Activated naive CD4-positive, alpha-beta T cell treated with anti-CD3 and anti-CD28 coated beads, Interleukin-2, amount 50 U/mL, for 72 hours (primary cell): Measurements from ENCODE around the gene WDR93. TPM values are rescaled to one million over a fixed set of nuclear protein-coding genes. Genes with fewer than 3 reads are reported as not detected.

Experiments used
- ATAC-seq, 2 donors: fragments of 150-1000 bp; cut with Tn5 transposase; 2 replicates each; pipeline ENCODE4 v1.10.0; 2021; ENCODE audit warnings: mild to moderate bottlenecking in 2 of 2, moderate library complexity in 2 of 2
- DNase-seq, 2 donors: peaks; one replicate each; pipeline ENCODE4 v3.0.0; 2021 to 2022; ENCODE audit warnings: low spot score in 2 of 2
- H3K27ac Mint-ChIP-seq, 2 donors: one replicate each; pipeline ENCODE4 v1.8.0; 2022; ENCODE audit warnings: mild to moderate bottlenecking in 2 of 2, mixed read lengths in 2 of 2
- H3K36me3 Mint-ChIP-seq, 2 donors: one replicate each; pipeline ENCODE4 v1.8.0; 2022; ENCODE audit warnings: mixed read lengths in 2 of 2
- H3K9me3 Mint-ChIP-seq, 2 donors: one replicate each; pipeline ENCODE4 v1.8.0; 2022; ENCODE audit warnings: mixed read lengths in 2 of 2
- total RNA-seq, 2 donors: library from RNA; stranded (reverse); gene quantifications; one replicate each; pipeline ENCODE4 v1.2.3, GENCODE V29; 2022

Gene WDR93
- total RNA-seq, 2 donors from 2014 or later = not detected

DNA sequence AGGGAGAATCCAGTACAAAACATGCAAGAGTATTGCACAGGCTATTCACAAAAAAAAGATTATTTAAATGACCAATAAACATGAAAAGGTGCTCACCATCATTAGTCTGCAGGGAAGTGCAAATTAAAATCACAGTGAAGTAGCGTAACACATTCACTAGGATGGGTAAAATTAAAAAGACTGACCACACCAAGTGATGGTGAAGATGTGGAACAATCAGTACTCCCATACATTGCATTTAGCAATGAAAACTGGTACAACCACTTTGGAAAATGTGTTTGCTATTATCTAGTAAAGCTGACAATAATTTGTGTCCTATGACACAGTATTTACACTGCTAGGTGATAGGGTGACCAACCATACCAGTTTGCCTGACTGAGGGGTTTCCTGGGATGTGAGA lies 34.0 kb downstream of the WDR93 start:
- no peaks in the 10 kb centered on the region for H3K9me3 Mint-ChIP-seq
- H3K27ac Mint-ChIP-seq = no peak overlapping the region
- DNase-seq (no peak), ATAC-seq (no peak)
- no peaks in the 10 kb centered on the region for H3K36me3 Mint-ChIP-seq

DNA sequence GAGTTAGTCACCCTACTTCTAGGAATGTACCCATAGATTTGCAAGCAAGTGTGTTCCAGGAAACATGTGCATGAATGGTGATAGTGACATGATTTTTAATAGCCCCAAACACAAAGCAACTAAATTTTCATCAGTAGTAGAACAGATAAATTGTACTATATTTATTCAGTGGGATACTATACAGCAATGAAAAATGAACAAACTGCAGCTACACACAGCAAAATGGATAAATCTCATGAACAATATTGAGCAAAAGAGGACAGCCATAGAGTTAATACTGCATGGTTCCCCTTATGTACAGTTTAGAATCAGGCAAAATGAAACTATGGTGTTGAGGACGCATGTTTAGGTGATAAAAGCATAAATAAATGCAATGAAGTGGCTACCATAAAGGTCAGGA lies 34.5 kb downstream of the WDR93 start:
- no peaks in the 10 kb centered on the region for H3K36me3 Mint-ChIP-seq
- ATAC-seq (no peak), DNase-seq (no peak)
- no peak overlapping the region for H3K27ac Mint-ChIP-seq
- H3K9me3 Mint-ChIP-seq = no peaks in the 10 kb centered on the region

DNA sequence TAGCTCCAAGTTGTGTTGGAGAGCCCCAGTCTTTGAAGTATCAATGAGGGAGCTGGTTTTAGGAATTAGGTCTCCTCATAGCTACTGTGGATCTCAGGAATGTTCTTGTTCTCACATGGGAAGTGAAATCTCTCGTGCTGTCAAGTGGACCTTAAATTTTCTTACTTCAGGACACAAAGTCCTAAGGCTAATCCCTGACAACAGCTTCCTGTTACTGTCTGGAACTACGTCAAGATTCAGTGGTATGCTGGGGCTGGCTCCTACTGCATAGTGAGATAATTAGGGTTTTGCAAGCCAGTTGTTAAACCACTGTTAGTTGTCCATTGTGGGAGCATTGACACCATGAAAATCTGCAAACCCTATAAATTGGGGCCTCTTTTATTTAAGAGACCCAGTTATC lies 37.6 kb downstream of the WDR93 start:
- H3K9me3 Mint-ChIP-seq = no peaks in the 10 kb centered on the region
- DNase-seq (no peak), ATAC-seq (no peak)
- no peak overlapping the region for H3K27ac Mint-ChIP-seq
- no peaks in the 10 kb centered on the region for H3K36me3 Mint-ChIP-seq

DNA sequence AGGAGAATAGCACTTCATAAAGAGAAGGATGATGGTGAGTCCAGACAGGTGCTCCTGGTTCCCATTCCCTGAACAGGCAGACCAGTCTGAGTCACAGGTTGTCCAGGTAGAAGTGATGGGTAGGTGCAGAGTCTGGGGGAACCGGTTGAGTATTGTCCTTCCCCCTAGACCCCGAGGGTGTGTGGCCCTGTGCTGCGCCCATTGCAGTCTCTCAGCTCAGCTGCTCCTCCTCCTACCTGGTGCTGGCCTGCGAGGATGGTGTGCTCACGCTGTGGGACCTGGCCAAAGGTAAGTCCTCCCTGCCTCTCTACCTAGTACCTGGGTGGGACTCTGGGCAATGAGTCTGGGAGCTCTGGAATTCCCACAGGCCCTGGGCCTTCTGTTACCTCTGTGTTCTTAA lies 40.7 kb downstream of the WDR93 start:
- Mint-ChIP-seq H3K36me3 (no peaks in the 10 kb centered on the region), H3K9me3 (no peaks in the 10 kb centered on the region), H3K27ac (no peak overlapping the region)
- no peak for ATAC-seq
- no peak for DNase-seq

DNA sequence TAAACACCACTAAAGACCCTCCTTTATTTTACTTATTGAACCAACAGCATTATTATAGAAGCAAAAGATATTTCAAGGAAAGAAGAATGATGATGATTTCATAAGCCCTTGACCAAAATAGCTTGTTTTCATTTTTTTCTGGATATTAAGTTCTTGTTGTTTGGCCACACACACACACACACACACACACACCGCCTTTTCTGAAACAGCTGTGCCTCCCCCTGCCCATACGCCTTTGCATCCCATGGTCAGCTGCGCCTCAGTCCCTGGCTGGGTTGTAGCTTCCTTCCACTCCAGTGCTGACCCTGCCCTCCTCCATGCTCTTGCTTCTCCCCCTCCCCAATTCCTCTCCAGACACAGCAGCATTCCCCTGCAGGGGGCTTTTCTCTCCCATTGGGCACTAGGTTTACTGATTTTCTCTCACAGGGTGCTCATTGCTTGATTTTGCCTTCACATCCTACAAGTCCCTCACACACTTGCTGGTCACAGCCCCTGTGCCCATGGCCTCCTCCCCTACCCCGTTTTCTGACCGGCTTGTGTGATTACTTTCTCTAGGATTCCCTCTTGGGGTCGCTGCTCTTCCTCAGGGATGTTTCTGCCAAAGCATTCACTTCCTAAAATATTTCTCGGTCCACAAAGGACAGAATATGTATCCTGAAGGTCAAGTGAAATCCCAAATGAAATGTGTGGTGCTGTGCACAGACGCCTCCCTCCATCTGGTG lies 42.0 kb downstream of the WDR93 start:
- Mint-ChIP-seq H3K27ac (no peak overlapping the region), H3K36me3 (no peaks in the 10 kb centered on the region), H3K9me3 (no peaks in the 10 kb centered on the region)
- ATAC-seq = no peak
- no peak for DNase-seq

DNA sequence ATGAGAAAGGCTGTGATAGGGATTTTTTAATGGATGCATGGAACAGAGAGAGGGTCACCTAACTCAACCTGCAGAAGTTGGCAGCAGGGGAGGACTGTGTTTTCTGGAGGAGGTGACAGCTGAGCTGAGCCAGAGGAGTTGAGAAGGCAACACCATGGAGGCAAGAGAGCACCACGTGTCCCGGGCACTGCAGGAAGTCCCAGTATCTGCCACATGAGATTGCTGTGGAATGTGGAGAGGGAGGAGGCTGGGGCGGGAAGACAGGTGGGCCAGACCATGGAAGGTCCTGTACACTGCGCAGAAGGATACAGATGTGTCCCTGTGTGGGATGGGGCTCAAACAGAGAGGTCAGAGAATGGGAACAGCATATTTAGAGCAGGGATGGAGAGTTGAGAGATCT lies 45.2 kb downstream of the WDR93 start:
- no peak for ATAC-seq
- Mint-ChIP-seq H3K36me3 (no peaks in the 10 kb centered on the region), H3K9me3 (no peaks in the 10 kb centered on the region), H3K27ac (no peak overlapping the region)
- no peak for DNase-seq

DNA sequence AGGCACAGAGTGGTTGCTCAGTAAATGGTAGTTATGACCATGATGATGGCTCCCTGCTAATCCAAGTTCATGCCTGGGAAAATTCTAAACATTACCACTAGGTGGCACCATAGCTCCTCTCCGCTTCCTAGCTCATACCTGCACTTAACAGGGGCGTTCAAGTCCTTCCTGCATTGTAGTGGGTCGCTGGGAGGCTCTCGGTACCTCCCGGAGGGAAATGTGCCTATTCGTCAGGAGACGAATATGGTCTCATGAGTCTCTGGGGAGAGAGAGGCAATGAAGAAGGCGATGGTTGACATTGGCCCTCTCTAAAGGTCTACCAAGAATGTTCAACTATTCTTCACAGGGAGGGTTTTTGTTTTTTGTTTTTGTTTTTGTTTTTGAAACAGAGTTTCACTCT lies 49.5 kb downstream of the WDR93 start:
- peak in 1 of 2 donors; percentile 66 for DNase-seq
- no peaks in the 10 kb centered on the region for H3K36me3 Mint-ChIP-seq

DNA sequence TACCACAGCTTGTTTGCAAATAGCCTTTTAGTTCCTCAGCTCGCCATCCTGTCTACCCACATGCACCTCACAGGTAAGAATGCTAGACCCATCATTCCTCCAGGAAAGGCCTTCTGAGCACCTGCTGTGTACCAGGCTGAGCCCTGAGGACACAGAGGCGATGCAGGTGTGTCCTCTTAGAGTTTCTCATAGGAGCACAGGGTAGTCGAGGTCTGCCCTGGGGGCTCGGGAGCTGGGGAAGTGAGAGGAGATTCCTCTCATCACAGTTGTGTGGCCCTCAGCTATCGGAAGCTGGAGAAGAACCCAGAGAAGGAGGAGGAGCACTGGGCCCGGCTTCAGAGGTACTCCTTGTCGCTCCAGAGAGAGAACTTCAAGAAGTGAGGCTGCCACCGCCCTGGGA lies 52.4 kb downstream of the WDR93 start:
- ATAC-seq = no peak
- Mint-ChIP-seq H3K9me3 (no peaks in the 10 kb centered on the region), H3K36me3 (no peaks in the 10 kb centered on the region), H3K27ac (no peak overlapping the region)
- DNase-seq = no peak

More for the DNA sequence above, 49.5 kb downstream of the WDR93 start:
- no peak overlapping the region for H3K27ac Mint-ChIP-seq
- H3K9me3 Mint-ChIP-seq = no peaks in the 10 kb centered on the region
- peak; percentile 84 to 92 for ATAC-seq

DNA sequence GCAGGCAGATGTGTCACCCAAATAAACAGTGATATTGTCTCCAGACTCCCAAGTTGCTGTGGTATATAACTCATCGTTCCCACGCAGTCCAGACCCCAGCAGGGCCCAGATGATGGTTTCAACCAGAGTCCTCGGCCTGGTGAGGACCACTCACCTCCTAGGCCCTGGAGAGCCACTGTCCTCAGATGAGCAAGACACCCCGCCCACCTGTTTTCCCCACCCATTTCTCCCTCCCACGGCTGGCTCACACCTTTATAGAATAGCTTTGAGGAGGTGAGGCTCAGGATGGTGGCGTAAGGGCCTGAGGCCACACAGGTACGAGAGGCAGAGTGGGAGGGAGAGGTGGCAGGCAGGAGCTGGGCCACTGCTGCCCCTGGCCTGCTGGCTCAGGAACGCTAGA lies 53.0 kb downstream of the WDR93 start:
- DNase-seq (no peak), ATAC-seq (no peak)
- no peak overlapping the region for H3K27ac Mint-ChIP-seq
- H3K9me3 Mint-ChIP-seq = no peaks in the 10 kb centered on the region
- no peaks in the 10 kb centered on the region for H3K36me3 Mint-ChIP-seq

DNA sequence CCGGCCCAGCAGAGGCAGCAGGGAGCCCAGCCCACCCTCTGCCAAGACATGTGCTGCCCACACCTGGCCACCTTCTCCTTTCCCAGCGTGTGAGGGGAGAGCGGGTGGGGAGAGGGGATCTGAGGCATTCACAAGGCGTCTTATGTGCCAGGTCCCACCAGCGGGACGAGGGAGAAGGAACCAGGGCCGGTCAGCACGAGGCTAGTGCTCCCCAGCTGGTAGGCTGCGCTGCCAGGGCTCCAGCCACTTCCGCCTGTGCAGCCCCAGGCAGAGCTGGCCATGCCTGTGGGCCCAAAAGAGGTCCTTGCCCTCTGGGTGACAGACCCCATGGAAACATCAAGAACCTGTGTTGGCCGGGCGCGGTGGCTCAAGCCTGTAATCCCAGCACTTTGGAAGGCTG lies 54.5 kb downstream of the WDR93 start:
- H3K27ac Mint-ChIP-seq = peak overlapping the region; percentile 23 to 44
- H3K36me3 Mint-ChIP-seq = peaks cover 0 to 4% of the 10 kb centered on the region in 2 donors
- ATAC-seq (no peak), DNase-seq (no peak)
- H3K9me3 Mint-ChIP-seq = no peaks in the 10 kb centered on the region

DNA sequence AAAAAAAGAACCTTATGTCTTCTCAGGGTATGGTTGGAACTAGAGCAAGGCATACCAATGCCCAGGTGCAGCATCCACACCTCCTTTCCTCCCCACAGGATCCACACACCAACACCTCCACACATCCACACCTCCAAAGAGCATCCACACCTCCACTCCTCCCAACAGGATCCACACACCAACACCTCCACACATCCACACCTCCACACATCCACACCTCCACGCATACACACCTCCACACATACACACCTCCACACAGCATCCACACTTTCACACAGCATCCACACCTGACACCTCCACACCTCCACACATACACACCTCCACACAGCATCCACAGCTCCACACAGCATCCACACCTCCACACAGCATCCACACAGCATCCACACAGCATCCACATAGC lies 55.2 kb downstream of the WDR93 start:
- no peaks in the 10 kb centered on the region for H3K9me3 Mint-ChIP-seq

DNA sequence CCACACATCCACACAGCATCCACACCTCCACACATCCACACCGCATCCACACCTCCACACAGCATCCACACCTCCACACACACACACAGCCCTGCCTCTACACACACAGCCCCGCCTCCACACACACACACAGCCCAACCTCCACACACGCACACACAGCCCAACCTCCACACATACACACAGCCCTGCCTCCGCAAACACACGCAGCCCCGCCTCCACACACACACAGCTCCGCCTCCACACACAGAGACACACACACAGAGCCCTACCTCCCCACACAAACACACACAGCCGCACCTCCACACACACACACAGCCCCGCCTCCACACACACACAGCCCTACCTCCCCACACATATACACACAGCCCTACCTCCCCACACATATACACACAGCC lies 55.8 kb downstream of the WDR93 start:
- Mint-ChIP-seq H3K27ac (no peak overlapping the region), H3K36me3 (peaks cover 0 to 4% of the 10 kb centered on the region in 2 donors), H3K9me3 (no peaks in the 10 kb centered on the region)
- no peak for ATAC-seq
- no peak for DNase-seq

More for the DNA sequence above, 55.2 kb downstream of the WDR93 start:
- DNase-seq (no peak), ATAC-seq (no peak)
- Mint-ChIP-seq H3K36me3 (peaks cover 0 to 4% of the 10 kb centered on the region in 2 donors), H3K27ac (no peak overlapping the region)

DNA sequence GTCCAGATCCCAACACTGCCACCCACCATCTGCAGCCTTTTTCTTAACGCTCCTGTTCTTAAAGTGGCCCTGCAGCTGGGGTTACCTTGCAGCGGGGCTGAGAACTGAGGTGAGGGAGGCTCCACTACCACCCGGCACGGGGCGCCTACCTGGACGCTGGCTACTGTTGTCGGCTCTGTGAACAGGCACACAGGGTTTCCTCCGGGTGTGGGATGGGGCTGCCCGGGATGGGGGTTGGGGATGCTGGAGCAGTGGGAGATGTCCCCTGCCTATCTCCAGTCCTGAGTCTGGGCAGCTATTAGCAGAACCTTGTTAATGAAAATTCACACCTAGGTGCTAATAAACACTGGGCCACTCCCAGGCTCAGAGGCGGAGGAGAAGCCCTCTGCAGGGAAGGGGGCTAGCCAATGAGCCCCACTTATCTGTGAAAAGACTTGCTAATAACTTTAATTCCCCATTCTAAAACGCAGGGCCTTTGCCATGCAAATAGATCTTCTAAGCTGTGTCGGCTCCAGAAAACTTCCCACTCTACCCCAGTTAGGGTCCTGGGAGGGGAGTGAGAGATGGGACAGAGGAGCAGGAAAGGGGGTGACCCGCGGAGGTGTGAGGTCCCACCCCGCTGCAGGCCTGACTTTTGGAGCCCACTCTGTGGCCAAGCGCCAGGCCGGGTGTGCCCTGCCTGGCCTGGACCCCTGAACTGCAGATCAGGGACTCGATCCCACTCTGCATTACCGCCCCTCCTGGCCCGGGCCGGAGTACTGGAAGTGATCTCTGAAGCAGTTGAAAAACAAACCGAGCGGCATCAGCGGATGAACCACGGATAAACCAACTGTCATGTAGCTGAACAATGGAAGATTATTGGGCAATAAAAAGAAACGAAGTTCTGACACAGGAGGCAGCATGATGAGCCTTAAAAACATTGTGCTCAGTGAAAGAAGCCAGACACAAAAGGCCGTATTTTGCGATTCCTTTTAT lies 57.4 kb downstream of the WDR93 start:
- H3K27ac Mint-ChIP-seq = no peak overlapping the region
- H3K9me3 Mint-ChIP-seq = no peaks in the 10 kb centered on the region
- peaks cover 0 to 4% of the 10 kb centered on the region in 2 donors for H3K36me3 Mint-ChIP-seq
- no peak for DNase-seq
- ATAC-seq = no peak

DNA sequence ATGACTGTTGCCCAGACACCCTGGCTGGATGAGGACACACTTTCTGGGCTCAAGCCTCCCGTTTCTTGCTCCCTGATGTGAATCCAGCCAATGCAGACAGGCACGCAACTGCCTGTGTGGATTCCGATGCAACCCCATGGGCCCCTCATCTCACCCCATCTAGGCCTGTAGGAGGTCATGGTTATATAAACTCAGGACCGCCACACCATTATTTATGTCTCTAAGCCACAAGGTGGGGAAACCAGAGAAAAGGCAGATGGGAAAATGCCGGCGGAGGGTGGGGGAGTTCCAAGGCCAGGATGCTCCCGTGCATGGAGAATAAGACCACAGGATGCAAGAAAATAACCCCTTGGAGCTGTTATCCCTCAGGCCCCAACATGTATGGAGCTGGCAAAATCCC lies 58.4 kb downstream of the WDR93 start:
- Mint-ChIP-seq H3K9me3 (no peaks in the 10 kb centered on the region), H3K36me3 (peaks cover 0 to 4% of the 10 kb centered on the region in 2 donors), H3K27ac (peak overlapping the region in 1 of 2 donors; percentile 74)
- ATAC-seq (no peak), DNase-seq (no peak)

DNA sequence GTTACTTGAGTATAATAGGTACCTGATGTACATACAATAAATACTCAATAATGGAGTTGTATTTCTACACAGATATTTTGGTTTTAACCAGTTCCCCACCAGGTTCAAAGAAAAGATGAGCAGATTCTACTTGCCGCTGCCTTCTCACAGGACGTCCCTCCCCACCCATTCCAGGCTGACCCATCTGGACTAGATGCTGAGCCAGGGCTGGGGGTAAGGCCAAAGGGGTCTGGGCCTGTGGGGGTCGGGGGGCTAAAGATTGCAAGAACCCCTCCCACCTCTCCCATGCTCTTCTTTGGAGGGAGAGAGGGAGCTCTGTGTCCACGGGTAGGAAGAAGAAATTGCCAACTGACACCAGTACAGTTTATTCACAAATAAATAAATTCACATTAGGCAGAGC lies 58.9 kb downstream of the WDR93 start:
- H3K36me3 Mint-ChIP-seq = peaks cover 0 to 4% of the 10 kb centered on the region in 2 donors
- H3K9me3 Mint-ChIP-seq = no peaks in the 10 kb centered on the region
- ATAC-seq (no peak), DNase-seq (no peak)
- peak overlapping the region; percentile 74 to 93 for H3K27ac Mint-ChIP-seq

DNA sequence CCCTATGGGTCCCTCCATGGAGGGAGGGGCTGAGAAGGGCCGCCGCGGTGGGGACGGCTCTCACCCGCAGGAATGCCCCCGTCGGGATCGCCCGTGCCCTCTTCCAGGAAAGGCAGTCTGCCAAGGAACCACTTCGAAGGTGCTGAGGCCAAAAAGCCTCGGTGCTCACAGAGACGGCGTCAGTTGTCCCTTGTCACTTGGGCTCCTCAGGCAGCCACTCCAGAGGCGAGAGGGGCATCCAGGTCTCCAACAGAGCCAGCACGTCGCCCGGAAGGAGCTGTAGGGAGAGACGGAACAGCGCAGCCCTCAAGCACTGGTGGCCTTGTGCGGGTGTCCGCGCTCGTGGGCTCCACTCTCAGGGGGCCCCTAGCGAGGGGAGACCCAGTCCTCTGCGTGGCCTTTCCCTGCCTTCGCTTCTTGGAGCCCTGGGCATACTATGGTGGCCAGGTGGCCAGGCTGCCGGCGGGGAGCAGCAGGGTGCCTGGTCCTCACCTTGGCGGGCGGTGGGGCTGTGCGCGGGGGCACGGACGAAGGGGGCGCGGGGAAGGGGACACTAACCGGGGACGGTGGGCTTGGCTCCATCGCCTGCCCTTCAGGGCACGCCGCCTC lies 59.4 kb downstream of the WDR93 start:
- Mint-ChIP-seq H3K27ac (peak overlapping the region; percentile 29 to 74), H3K36me3 (peaks cover 0 to 4% of the 10 kb centered on the region in 2 donors), H3K9me3 (no peaks in the 10 kb centered on the region)
- ATAC-seq (peak; percentile 5 to 9), DNase-seq (peak in 1 of 2 donors; percentile 15)
